Kasumi-1 (cell line): ENCODE measurements around the gene CSTF1.

Source experiments
- DNase-seq, 2 experiments: peaks; one replicate each; lab custom pipeline; 2025; lab: John Stamatoyannopoulos, UW

CSTF1 gene

DNA sequence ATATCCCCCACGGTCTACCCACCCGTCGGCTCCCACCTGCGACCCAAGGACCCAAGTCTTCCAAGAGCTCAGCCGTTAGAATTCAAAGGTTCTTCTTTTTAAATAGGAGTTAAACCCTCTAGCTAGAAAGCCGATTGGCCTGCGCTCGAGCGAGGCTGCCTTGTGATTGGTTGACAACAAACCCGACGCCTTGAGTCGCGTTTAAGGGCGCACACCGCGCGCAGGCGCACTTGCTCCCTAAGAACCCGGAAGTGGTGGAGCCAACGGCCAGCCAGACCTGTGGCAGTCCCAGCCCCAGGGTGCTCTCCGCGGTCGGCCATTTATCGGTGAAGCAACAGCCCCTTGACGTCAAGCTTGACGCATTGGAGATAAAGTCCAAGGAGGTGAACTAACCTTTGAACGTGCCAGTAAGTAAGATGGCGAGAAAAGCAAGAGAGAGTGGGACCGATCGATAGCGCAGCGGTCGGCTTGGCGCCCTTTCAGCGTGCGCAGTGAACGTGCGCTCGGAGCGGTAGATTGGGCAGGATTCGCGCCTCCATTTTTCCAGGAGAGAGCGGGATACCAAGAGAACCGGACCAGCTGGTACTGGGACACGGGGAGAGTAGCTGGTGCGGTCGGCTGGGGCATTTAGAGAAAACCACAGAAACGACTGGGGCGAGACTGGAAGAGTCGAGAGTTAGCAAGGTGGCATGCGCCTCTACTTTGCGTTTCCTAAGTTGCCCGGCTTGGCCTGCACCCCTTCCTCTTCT, at the start of gene CSTF1, which contains the start of gene AURKA:
Gene CSTF1 (plus strand): TSS at position 514 of the 749 bp plus-strand sequence. CDS start 2,908 bp downstream, outside the sequence.
Gene AURKA (minus strand): TSS at position 84 of the 749 bp plus-strand sequence. CDS start 4,018 bp downstream, outside the sequence.
- peak; percentile 96 for DNase-seq

DNA sequence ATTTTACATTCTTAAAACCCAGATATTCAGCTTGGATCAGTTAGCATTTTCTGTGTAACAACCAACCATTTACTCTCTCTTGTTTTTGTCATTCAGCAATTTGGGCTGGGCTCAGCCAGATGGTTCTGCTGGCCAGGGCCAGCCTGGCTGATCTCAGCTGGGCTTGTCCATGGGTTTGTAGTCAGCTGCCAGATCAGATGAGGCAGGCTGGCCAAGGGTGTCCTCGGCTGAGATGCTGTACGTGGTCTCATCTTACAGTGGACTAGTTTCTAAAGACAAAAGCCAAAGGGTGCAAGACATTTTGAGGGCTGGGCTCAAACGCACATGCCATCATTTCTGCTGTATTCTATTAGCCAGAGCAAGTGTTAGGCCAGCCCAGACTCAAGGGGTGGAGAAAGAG, 49.7 kb upstream of the CSTF1 start:
- DNase-seq: no peak

DNA sequence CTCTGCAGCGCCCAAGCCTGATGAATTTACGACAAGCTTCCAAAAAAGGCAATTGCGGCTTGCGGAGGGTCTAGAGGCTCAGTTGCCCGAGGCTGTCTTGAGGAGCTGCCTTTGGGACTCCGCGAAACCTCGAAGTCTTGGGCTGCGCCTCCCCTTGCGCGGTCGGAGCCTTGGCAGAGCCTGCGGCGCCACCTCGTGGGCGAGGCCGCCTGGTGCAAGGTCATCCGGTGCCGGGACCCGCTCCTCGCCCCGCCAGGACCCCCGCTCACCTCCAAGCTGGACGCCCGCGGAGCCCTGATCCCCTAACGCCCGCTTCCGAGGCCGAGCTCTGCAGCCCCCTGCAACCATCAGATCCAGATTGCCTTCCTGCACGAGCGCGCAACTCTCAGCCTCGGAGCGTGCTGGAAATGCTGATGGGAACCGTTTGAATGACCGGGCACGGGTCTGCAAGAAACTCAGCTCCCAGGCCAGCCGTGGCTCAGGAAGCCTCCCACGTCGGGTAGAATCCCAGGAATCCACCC, 48.5 kb upstream of the CSTF1 start:
- DNase-seq: peak; percentile 22 to 45

DNA sequence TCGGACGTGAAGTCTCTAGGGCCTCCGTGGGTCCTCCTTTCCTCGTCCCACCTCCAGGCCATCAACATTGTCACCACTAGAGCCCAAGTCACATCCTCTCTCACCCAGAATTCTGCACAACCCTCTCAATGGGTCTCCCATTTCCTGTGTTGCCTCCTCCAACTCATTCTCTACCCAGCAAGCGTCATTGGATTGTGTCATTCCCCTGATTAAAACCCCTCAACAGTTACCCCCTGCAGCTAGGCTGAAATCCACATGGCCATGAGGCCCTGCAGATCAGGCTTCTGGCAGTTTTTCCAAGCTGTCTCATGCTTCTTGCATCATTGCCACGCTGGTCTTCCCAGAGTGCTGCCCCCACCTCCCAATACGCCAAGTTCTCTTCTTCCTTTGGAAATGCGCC, 46.5 kb upstream of the CSTF1 start:
- DNase-seq: no peak

DNA sequence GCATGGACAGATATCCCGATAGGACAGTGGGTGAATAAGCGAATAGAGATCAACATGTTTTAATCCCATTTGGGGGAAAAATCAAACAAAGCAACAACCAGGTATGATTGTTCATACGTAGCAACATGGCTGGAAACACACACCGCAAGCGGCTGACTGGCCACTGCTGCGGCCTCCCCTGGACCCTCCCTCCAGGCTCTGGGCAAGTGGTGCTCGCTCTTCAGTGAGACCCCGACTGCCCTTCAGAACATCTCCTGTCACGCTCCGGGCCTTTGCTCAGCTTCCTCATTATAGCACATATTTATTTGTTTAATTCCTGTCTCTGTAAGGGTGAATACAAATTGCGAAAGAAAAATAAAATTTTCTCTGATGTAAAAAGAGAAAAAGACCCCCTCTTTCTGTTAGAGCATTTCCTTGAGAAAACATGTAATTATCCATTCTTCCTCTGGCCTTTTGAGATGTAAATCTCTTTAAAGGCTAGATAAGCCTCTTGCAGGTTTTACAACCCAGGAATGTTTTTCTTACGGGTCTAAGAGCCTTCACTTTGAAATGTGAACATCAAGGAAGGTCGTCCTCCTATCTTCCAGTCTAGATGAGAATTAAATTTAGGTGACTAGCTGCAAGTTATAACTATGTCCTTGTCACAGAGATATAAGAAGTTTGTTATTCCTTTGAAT, 44.7 kb upstream of the CSTF1 start:
- no peak for DNase-seq

DNA sequence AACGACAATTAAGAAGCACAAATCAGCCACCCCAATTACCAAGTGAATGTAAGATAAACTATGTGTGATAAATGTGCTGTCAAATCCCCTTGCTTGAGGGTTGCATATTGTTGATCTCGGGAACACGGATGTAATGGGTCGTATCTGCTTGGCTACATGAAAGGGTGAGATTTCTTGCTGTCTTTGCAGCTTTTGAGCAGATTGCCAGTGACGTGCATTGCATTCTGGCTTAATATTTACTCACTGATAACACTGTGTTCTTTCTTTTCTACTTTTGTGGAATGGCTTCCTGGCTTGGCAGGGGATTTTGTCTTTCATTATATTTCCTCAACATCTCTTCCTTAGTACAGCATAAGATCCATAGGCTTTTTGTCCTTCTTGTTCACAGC, 44.1 kb upstream of the CSTF1 start:
- no peak for DNase-seq

DNA sequence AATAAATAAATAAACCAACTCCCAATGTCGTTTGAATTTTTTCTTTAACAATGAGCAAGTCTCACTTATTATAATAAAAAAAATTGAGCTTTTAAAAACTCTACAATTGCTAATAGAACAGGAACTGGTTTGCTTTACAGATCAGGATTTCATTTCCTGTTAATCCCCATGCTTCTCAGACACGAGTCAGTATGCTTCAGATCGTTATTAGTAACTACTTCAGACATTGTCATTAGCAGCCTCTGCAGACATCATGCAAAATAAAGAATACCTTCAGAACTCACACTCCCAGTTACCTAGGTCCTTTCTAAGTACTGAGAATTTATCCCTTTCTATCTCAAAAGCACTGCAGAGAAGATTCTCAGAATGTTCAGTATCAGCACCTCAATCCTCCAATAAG, 43.7 kb upstream of the CSTF1 start:
- DNase-seq: no peak

DNA sequence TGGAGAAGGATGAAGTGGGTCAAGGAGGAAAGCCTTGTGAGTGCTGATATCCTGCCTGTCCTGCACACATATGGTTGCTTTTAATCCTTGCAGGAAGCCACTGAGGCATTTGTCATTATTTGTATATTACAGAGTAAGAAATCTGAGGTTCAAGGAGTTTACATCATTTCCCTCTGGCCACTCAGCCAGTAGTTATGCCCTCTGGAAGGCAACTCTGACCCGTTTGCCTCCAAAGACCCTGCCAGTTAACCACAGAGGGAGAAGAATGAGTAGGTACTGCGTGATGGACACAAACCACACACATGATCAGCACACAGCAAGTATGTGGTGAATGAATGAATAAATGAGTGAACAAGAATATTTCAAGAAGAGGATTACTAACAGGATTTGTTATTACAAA, 41.6 kb upstream of the CSTF1 start:
- no peak for DNase-seq

DNA sequence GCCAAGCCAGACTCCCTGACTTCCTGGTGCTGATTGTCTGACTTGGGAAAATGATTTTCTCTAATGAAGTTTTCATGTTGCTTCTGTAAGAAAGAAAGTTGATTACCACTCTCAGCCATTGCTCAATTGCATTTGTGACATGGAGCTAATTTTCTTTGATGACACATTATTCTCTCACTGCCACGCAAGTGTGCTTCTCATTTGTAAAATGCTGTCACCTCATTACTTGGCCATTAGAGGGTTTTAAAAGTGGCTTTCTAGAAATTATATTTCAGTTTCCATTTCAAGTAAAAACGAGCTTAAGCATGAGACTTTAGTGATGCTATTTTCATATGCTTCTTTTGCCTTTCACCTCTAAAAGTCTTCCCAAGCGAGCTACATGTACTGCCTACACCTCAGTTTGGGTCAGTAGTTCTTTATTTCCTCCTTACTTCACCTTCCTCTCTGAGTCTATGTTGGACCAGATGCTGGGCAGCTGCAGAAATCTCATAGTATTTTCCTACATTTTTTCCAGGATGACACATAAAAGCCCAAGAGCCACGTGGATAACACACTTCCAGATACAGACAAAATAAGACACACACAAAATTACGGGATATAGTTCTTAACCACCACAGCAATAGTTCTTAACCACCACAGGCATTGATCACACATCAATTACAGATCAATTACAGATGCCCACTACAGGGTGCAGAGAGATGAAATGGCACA, 39.9 kb upstream of the CSTF1 start:
- no peak for DNase-seq

DNA sequence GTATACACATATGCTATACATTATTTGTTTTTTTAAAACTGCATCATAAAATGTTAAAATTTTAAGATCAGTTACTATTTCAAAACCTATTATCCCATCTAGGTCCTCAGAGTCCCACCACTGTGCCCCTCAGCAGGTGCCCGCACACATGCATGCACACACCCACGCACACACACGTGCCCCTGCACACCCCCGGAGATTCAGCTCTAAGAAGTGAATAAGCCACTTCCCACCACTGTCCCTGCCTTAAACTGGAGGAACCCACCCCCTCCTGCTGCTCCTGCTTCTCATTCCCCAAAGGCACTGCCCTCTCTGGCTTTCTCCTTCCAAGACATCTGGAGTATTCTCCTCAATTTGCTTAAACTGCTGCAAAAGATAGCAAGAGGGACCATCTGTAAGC, 39.1 kb upstream of the CSTF1 start:
- peak; percentile 36 to 42 for DNase-seq

DNA sequence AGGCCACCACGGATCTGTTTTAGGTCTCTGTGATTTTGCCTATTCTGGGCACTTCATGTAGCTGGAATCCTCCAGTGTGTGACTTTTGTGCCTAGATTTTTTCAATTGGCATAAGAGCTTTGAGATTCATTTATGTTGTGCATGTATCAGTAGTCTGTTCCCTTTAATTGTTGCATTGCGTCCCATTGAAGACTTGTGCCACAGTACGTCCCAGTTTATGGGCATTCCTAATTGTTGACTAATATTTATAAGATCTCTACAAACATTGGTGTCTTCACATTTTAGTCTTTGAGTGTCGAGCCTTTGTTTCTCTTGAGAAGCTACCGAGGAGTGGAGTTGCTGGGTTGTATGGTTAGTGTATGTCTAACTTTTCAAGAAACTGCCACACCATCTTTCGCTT, 34.4 kb upstream of the CSTF1 start:
- no peak for DNase-seq

DNA sequence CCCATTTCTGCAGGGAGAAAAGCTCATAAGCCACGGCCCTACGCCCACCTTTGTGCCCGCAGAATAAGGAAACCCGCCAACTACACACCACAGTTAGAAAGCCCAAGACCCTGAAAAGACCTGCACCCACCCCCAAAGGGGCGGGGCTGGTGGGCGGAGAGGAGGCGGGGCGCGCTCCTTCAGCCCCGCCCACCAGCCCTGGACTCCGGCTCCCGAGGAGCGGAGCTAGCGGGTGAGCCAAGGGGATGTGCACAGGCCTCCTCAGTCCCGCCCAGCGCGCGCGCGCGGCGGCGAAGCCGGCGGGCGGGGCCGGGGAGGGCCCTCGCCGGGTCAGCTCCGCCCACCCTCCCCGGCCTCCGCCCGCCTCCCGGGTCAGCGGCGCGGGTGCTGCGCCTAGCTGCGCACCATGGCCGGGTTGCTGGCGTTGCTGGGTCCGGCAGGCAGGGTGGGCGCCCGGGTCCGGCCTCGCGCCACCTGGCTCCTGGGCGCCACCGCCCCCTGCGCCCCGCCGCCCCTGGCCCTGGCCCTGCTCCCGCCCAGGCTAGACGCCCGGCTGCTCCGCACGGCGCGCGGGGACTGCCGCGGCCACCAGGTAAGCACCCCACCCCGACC, 33.7 kb upstream of the CSTF1 start, which contains the start of gene FAM210B:
Gene FAM210B (plus strand): TSS at position 375 of the 612 bp plus-strand sequence. CDS start 32 bp downstream, at position 407.
- peak; percentile 75 to 85 for DNase-seq

DNA sequence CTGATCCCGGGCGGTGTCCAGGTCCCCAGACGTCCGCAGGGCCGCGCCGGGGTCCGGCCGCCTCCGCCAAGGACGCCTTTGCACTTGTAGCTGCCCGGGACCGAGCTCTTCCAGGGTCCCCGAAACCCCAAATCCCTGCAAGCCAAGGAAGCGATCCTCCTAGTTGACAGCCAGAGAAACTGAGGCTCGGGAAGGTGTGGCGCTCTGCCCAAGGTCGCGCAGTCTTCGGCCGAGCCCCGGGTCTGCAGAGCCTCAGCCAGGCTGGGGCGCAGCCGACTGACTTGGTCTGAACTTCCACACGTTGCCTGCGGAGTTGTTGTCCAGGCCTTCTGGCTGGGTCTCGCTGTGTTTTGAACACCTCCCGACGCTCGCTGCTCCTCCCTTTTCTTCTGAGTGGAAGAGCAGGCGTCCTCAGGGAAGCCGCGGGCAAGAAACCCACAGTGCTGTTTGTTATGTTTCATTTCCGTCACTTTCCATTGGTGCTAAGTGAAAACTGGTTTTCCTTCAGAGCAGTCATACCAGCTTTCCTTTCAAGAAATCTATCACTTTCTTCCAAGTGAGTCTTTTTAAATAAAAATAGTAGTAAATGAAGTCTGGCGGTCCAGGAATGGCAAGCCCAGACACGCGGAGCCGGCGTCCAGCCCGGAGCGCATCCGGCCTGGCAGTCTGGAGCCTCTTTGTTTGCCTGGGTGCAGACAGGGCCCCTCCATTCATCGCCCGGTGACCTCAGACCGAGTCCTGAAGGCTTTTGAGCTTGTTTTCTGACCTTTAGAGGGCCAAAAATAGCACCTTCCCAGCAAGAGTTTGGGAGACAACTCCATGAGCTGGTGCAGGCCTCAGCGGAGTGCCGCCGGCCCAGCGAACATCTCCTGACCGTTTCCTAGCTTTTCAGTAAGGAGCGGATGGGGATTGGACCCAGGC, 33.0 kb upstream of the CSTF1 start:
- peak; percentile 40 to 45 for DNase-seq

DNA sequence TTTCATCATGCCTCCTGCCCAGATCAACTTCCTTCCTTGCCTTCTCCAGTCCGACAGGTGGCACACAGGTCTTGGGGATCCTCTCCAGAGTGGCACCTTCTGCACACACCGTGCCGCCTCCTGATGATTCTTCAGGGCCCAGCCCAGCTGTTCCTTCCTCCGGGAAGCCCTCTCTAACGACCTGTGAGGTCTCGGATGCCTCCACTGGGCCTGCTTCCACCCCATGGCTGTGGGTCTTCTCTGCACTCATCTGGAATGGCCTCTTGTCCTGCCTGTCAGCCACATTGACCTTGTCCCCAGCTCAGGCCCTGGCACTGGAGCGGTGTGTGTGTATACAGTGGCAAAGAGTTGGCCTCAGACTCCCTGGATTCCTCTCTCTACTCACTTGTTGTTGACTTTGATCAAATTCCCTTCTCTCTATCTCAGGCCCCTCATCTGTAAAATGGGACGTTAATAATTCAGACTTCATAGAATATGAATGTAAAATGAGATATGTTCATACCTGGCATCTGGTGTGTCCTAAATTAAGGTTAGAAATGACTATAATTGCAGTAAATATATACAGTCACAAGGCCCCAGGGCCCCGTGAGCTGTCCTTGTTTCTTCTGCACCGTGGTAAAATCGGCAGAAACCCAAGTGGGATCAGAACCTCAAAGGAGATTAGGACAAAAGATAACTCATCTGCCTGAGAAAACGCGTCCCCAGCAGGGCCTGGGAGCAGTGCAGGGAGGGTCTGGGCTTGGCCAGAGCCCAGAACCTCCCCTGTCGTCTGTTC, 32.1 kb upstream of the CSTF1 start:
- DNase-seq: no peak

DNA sequence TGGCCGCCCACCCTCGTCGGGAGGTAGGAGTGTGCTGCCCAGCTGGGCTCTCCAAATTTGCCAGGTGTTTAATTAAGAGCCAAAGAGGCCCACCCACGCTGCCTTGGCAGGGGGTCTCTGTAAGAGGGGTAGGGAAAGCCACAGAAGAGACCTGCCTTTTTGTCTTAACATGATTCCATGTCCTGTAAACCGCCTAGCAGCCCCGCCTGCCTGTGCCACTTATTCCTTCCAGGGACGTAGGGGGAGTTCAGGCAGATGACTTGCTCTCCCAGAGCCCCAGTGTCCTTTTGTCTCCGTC, 31.6 kb upstream of the CSTF1 start:
- no peak for DNase-seq

DNA sequence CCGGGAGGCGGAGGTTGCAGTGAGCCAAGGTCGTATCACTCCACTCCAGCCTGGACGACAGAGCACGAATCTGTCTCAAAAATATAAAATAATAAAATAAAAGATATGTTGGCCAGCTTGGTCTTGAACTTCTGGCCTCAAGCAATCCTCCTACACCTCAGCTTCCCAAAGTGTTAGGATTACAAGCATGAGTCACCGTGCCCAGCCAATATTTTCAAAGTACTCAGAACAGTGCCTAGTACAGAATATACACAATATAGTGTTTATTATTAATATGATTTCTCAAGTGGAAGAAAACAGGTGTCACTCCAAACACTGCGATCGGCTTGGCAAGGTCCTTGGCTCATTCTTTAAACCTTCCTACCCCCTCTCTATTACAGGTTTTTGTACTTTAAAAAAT, 30.5 kb upstream of the CSTF1 start:
- no peak for DNase-seq

DNA sequence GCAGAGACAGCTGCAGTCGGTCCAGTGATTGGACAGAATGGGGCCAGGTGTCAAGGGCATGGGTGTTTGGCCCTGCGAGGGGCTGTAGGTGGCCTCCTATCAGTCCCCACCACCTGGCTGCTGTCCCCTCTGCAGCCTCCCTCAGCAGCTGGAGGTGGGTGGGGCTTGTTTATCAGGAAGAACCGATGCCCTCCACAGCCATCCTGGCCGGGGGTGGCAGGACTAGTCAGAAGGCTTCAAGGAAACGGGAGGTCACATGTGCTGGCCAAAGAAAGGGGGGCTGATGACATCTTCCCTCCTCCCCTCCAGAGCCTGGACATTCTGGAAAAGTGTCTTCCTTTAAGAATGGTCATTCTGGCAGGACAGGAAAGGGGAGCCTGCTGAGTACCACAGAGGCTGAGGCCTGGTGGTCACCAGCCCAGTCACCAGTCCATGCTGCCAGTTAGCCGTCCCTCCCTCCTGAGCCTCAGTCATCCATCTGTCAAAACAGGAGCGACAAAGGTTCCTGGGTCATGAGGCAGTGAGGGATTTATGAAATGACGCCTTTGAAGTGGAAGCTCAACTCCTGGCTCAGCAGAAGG, 29.5 kb upstream of the CSTF1 start:
- no peak for DNase-seq

DNA sequence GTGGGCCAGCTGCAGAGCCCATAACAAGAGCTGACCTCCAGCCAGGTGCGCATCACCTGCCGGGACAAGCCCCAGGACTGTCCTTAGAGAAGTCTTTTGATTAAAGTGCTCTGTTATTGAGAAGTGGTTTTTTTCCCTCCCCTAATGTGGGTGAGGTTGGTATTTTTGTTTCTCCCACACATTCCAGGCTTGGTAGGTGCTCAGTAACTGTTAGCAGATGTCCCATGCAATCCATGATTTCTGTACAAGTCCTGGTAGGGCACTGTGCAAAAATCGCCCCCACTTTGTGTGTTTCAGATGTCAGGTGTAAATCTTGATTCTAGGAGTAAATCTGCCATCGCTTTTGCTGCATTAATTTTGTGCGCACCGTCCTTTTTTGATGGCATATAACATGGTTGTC, 29.0 kb upstream of the CSTF1 start:
- no peak for DNase-seq

DNA sequence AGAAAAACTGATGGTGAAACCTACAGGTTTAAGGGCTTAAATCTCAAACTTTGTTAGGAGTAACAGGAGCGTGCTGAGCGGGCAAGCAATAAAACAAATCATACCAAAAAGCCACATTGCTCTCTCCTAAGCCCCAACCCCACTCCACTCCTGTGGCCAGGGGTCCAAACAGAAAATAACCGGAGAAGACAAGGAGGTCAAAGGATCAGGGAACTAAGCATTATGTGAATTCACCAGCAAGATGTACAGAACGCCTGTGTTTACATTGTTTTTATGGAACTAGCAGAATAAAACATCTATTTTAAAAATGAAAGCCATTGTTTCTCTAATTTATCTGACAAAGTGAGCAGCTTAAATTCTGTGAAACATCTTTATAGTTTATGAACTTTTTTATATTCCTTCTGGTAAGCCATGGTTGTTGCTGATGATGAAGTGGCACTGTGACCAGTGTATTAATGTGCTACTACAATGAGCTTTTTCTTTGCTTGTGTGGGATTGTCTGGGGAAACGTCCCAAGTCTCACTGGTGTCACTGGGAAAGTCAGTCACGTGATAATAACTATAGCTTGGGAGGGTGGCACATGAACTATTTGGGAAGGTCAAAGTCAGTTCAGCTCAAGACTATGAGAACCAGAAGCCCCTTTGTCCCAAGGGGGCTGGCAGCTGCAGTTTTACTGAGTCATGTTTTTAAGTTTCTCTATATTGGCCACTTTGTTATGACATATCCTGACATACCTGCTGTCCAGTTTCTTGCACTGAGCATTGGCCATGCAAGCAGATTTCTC, 23.9 kb upstream of the CSTF1 start:
- no peak for DNase-seq
